GM12873 (cell line): ENCODE results near the gene ACAP3.

Experiments used
- TF ChIP-seq, protein P1 (sequence below): IDR thresholded peaks from 2 replicates; pipeline ENCODE4 v1.5.1; 2012; ENCODE audit warnings: low read depth, mild to moderate bottlenecking, moderate library complexity, low read length, control low read depth; ENCODE audit not compliant: insufficient read depth; ENCODE audit errors: missing control alignments

ACAP3 gene

DNA sequence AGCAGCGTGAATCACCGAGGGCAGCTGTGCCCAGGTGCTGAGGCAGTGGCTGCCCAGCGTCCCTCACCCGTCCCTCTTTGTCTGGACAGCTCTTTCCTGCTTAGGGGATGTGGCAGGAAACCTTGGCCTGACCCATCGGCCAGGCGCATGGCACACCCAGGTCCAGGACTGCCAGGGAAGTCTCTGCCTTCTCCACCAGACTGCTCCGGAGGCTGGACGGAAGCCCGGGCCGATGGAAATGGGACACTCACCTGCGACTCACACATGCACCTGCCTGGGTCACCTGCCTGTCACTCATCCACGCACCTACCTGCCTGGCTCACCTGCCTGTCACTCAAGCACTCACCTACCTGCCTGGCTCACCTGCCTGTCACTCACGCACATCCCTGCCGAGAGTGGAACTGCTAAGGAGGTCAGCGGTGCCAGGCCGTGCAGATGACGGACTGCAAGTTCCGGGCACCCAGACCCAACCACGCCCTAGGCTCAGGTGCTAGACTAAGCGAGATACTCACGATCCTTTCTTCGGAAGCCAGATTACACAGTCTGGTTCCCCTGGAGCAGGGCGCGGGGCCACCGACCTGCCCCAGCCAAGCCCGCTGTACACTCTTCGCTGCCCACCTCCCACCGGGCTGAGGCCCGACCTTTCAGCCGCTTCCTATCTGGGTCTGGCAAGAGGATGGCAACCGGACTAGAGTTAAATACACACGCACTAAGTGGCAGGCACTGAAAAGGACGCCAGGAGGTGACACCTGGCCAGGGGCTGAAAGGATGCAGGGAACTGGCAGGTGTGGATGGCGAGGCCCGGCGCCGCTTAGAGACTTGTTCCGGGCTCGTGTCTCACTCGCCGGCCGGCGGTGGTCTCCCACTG, 35.2 kb downstream of the ACAP3 start:
- TF ChIP-seq, protein P1, sequence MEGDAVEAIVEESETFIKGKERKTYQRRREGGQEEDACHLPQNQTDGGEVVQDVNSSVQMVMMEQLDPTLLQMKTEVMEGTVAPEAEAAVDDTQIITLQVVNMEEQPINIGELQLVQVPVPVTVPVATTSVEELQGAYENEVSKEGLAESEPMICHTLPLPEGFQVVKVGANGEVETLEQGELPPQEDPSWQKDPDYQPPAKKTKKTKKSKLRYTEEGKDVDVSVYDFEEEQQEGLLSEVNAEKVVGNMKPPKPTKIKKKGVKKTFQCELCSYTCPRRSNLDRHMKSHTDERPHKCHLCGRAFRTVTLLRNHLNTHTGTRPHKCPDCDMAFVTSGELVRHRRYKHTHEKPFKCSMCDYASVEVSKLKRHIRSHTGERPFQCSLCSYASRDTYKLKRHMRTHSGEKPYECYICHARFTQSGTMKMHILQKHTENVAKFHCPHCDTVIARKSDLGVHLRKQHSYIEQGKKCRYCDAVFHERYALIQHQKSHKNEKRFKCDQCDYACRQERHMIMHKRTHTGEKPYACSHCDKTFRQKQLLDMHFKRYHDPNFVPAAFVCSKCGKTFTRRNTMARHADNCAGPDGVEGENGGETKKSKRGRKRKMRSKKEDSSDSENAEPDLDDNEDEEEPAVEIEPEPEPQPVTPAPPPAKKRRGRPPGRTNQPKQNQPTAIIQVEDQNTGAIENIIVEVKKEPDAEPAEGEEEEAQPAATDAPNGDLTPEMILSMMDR = no peak

DNA sequence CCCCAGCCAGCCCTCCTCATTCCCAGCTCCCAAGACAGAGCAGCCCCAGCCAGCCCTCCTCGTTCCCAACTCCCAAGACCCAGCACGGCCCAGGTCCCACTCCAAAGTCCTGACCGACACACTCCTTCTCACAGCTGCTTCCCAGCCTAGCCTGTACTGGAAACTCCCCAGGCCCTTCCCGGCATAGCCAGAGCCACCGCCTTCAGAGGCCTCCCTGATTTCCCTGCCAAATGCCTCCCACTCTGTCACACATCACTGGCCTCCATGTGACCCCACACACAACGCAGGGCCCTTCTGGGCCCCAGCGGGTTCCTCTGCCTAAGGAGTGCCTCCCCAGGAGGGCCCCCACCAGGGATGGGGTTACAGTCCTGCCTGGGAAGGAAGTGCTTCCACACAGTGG, 36.9 kb downstream of the ACAP3 start:
- TF ChIP-seq, protein P1 = no peak

DNA sequence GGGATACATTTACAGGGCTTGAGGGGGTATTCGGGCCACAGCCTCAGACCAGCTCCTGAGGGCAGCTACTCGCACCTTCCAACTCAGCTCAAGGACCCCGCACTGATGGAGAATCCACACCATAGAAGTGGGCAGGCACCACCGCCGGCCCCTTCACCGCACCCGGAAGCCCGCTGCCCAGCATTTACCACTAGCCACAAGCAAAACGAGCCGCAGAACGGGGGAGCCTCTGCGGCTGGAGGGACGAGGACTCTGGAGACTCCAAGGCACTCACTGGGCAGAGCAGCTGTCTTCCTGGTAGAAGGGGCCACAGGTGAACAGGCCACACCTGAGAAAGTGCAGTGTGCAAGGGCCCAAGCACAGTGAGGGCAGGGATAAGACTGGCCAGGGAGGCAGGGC, 39.4 kb downstream of the ACAP3 start:
- TF ChIP-seq, protein P1 = no peak

DNA sequence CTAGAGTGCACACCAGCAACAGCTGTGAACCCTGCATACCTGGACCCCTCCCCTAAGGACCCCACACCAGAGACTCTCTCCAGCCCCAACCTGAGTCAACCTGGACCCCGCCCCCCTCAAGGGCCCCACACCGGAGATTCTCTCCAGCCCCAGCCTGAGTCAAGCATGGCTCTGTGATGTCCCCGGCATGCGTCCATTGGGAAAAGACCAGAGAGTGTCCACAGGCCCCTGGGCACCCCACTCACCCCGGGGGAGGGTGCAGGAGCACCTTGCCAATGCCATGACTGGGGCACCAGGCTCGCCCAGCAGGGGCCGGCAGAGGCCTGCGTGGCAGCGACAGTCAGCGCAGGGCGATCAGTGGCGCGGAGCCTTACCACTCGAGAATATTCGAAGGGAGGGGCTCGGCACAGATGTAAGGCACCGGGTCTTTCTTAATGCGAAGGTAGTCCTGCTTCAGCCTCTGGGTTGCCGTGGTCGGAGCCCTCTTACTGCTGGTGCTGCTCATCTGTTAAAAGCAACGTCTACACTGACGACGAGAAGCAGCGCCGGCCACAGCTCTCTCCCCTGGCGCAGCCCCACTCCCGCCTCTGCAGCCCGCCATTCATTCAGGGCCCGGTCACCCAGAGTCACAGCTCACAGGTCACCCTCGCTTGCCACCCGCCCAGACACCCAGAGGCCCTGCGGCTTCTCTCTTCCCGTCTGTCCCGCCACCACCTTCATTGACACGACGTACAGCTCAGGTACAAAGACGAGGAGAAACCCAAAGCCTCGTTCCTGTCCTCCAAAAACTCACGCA, 40.0 kb downstream of the ACAP3 start:
- TF ChIP-seq, protein P1 = no peak

DNA sequence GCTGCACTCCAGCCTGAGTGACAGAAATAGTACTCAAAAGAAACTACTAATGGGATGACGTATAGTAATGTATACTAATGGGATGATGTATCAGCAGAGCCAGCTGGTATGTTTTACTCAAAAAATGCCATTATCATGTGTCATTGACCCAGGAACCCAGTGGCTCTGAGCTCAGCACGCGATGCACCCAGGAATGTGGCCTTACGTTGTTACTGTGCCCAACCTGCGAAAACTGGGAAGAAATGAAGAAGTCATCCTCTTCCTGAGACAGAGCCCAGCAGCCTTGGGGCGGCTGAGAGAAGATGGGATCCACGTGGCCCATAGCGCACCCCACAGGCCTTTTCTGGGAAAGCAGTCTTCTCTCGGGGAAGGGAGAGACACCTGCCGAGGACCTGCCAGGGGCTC, 42.9 kb downstream of the ACAP3 start:
- TF ChIP-seq, protein P1 = peak; percentile 24

DNA sequence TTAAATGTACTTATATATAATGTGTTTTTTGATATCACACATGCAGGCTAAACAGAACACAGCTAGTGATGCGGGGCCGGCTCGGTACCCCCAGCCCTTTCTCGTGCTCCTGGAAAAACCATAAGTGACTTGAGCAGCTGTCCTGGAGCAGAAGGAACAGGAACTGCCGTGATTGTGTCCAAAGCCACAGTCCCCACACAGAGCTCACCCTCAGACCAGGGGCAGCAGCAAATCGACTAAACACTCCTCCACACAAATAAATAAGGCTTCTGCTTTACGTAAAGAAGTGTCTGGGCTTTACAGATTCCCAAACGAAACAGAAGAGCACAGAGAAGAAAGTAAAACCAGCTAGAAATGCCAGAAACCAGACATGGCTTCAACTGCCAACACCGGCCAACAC, 43.7 kb downstream of the ACAP3 start:
- TF ChIP-seq, protein P1 = no peak

DNA sequence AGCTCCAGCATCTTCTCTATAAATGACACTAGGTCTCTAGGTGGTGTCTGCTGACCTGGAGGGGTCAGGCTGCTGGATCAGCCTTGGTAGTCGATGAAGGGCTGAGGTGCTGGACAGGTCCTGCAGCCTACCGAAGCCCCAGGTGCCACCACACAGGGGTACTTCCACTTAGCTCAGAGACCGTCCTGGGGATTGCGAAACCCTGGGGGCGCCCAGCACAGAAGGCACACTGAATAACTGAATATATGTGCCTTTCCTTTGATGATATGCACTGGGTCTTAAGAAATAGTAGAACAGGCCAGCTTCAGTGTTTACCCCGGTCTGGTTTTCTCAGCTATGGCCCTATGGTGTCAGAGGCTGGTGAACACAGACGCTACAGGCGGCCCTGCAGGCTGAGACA, 45.0 kb downstream of the ACAP3 start:
- TF ChIP-seq, protein P1 = no peak
